HL-60/S4 (cell line): ENCODE data around the gene DCAF15.

Source experiments
- in situ Hi-C: fragments of 300-500 bp; cut with MboI; formaldehyde crosslinking; loops from 2 replicates; pipeline ENCODE4 v1.14.3; 2022; ENCODE audit warnings: low sequenced_read_pairs

Gene DCAF15

DNA sequence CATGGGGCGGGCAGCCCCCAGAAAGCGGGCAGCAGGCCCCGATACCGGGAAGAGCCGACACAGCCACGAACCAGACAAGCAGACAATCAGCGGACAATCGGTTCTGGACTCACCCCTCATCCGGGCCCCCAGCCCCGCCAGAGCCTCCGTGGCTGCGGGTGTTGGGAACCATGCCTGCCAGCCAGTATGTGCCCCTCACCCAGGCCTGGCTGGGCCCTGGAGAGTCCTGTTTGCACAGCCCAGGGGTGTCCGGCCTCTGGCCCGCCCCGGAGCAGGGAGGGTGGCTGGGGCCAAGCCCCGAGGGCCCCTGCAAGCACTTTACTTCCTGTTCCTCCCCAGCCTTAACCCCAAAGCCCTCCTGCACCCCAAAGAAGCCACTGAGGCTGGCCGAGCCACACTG lies 21.9 kb upstream of the DCAF15 start:
- in situ Hi-C loops = no loop called here

GRCh38 chr19:13931391-13932148 lies 20.7 kb upstream of the DCAF15 start:
- in situ Hi-C loops = no loop called here

- in situ Hi-C loops = no loop called here
Measured at GRCh38 chr19:13932149-13932637, 20.1 kb upstream of the DCAF15 start.

DNA sequence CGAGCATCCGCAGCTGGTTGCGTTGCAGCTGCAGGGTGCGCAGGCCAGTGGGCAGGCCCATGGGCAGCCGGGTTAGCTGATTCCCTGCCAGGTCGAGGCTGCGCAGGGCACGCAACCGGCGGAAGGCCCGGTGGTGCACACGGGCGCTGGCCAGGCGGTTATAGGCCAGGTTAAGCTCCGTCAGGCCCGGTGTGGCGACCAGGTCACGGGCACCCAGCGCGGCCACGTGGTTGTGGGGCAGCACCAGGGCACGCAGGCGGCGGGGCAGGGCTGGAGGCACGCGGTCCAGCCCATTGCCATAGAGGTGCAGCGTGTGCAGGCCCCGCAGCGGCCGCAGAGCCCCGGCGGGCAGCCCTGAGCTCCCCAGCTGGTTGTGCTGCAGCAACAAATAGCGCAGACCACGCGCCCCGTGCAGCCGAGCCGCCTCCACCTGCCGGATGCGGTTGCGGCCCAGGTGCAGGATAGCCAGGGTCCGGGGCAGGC lies 19.4 kb upstream of the DCAF15 start:
- in situ Hi-C loops = no loop called here

GRCh38 chr19:13934785-13935109 lies 17.6 kb upstream of the DCAF15 start:
- in situ Hi-C loops = no loop called here

DNA sequence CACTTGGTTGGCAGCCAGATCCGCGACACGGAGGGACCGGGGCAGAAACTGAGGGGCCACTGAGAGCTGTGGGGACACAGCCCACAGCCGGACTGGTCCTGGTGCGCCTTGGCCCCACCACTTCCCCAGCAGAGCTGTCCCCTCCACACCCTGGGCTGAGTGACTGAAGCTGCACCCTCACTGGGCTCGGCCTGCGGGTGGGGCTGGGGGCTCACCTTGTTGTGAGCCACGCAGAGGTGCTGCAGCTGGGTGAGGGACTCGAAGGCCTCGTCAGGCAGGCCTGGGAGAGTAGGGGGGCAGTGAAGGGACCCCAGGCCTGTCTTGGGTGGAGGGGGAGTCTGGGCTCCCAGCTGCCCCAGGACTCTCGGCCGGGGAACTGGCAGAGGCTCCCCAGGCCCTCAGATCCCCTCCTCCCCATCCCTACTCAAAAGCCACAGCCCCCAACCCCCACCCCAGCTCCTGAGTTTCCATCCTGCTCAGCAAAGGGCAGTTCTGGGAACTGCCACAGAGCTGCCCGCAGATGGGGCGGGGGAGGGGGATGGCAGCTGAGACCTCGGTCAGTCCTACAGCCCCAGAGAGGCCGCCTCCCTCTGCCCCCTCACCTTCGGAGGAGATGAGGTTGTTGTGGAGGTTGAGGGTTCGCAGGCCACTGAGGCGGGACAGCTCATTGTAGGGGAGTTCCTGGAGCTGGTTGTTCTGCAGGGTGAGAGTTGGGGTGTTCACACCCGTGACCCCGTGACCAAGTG lies 16.4 kb upstream of the DCAF15 start:
- in situ Hi-C loops = no loop called here

DNA sequence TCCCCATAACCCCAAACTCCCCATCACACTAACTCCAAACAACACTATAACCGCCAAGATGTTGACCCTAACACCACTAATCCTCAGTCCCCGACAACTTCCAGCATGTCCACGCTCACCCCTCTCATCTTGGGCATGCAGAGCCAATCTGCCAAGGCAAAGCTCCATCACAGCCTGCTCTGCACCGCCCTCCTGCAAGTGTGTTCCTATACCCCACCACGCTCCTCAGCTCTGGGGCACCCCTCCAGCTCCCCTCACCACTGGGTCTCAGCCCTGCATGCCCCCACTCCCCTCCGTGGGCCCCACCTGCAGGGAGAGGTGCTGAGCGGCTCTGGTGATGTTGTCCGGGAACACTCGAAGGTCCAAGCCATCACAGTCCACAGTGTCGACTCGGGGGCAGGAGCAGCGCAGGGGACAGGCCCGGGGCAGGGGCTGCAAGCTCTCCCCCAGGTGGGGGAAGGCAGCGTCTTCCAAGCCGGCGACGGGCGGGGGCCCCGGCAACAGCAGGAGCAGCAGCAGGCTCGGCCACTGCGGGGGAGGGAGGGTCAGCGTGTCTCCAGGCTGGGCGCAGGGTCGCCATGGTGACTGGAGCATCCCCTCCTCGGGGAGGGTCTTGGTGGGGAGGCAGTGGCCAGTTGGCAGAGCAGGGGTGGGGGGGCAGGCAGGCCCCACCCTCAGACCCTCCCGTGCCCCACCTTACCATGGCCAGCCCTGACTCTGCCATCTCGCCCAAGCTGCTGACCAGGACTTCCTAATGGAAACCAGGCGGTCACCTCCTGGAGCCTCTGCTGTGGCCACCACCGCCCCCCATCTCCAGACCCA lies 14.6 kb upstream of the DCAF15 start:
- in situ Hi-C loops = no loop called here

DNA sequence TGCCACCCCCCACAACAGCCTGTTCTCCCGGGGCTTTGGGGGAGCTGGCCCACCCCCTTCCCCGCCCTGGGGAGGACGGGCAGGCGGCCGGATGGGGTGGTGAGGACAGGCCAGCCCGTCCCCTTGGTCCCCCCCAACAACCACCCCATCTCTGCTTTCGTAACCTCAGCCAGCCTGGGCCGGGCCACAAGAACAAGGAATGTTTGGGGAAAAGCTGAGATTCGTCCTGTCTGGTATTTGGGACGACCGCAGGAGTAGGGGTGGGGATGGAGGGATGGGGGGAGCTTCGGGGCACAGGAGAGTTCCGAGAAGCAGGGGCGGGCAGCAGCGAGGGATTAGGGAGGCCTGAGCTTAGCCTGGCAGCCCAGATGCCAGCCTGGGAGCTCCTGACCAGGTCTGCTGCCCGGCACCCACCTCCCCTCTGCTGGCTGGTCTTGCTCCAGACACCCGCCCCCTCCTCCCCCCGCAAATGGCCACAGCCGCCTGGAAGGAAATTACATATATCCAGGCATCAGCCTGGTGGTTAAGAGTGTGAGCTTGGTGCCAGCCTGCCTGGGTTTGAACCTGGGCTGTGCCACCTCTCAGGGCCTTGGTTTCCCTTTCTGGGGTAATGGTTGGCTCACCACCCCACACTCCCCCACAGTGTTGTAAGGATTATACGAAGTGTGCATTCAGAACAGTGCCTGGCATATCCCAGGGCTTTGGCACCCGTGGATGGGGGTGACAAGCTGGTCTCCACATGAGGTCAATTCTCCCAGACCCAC lies 13.8 kb upstream of the DCAF15 start, which contains the start of gene PODNL1:
PODNL1 (minus strand) TSS at position 117 of the 764 bp plus-strand sequence. CDS start 236 bp downstream, outside the sequence.
- in situ Hi-C loops = no loop called here

- in situ Hi-C loops = no loop called here
Measured at GRCh38 chr19:13942023-13942684, 10.2 kb upstream of the DCAF15 start.

DNA sequence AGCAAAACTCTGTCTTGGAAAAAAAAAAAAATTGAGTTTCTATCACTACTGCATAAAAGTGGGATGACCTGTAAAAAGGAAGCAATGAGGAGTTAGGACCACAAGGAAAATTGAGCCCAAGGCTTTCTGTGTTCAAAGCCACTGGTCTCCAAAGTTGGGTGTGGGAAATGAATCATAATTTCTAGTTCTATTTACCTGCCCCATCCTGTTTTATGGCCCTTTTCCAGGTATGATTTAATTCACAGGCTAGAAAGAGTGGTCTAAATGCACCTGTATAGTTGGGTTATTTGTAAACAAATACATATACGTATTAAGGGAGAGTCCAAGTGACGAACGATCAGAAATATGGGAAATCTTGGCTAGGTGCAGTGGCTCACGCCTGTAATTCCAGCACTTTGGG lies 5.9 kb upstream of the DCAF15 start:
- in situ Hi-C loops = no loop called here

DNA sequence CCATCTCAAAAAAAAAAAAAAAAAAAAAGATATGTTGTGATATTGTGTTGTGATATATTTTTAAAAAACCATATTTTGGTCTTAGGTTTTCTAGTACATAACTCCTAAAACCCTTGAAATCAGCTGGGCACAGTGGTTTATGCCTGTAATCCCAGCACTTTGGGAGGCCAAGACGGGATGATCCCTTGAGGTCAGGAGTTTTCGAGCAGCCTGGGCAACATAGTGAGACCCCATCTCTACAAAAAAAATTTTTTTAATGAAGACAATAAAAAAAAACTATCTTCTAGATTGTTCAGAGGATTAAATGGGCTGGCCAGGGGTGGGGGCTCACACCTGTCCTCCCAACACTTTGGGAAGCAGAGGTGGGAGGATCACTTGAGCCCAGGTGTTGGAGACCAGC lies 1.3 kb upstream of the DCAF15 start:
- in situ Hi-C loops = no loop called here

DNA sequence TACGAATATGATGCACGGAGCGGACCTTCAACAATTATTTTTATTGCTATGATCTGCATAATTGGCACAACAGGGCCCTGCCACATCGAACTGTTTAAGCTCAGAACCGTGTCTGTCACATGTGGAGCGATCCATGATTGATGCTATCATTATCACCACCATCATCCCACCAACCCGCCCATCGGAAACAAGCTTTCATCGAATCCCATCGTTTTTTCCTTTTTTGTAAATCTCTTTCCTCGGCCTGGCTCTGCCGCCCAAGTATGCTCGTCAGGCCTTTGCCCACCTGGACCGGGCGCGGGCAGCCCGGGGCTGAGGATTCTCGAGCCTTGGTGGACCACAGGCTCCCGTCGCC lies 533 bp upstream of the DCAF15 start:
- in situ Hi-C loops = no loop called here

- in situ Hi-C loops = no loop called here
Measured at GRCh38 chr19:13952931-13953531, 722 bp downstream of the DCAF15 start.

DNA sequence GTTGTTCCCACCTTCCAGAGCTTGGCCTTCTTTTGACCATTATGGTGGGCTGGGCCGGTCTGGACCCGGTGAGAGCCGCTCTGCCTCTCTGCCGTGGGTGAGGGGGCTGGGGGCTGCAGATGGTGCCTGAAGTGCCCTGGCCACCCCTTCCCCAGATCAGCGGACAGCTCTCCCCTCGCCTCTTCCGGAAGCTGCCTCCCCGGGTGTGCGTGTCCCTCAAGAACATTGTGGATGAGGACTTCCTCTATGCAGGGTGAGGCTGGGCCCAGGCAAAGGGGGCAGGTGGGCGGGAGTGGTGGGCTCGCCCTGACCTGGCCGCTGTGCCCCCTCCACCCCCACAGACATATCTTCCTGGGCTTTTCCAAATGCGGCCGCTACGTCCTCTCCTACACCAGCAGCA lies 1.9 kb downstream of the DCAF15 start:
- in situ Hi-C loops = no loop called here

DNA sequence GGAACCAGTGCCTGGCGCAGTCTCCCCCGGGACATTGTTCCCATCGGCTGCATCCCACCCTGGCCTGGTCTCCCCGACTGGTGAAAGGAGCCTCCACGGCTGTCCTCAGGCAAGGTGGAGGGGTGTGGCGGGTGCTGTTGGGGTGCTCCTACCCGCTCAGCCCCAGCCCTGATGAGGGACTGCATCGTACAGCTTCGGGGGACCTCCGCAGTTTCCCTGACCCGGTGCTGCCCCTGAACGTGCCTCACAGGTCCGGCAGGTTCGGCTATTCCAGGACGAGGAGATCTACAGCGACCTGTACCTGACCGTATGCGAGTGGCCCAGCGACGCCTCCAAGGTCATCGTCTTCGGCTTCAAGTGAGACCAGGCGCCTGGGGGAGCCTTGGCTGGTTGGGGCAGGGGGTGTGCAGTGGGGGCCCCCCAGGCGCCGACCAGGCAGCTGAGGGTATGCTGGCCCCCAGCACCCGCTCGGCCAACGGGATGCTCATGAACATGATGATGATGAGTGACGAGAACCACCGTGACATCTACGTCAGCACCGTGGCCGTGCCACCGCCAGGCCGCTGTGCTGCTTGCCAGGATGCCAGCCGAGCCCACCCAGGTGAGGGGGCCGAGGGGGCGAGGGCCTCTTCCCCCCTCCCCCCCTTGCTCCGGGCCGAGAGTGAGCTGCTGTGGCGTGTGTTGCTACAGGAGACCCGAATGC lies 3.5 kb downstream of the DCAF15 start:
- in situ Hi-C loops = no loop called here

DNA sequence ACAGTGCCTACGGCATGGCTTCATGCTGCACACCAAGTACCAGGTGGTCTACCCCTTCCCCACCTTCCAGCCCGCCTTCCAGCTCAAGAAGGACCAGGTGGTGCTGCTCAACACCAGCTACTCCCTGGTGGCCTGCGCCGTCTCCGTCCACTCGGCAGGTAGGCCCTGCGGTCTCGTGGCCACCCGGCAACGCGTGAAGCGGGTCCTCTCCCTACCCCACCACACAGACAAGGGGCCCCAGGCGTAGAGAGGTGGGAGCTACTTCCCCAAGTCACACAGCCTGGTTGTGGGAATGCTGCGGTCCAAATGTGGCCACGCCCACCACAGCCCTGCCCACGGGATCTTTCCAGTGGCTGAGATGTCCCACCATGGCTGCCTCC lies 4.0 kb downstream of the DCAF15 start:
- in situ Hi-C loops = no loop called here

DNA sequence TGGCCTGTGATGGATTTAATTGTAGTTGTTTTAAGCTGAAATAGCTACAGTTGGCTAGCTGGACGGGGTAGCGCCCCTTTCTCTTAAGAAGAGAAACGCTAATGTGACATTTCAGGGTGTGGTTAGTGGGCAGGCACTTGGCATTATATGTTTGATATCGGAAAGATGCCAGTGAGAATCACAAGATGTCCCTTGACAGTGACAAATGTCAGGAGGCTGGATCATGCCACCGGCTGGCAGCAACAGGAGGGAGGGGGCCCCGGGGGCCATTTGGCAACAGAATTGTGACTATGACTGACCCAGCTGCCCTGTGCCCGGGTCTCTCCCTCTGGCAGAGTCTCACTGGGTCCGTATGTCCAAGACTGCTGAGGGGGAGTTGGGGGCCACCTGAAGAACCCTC lies 4.7 kb downstream of the DCAF15 start:
- in situ Hi-C loops = no loop called here

DNA sequence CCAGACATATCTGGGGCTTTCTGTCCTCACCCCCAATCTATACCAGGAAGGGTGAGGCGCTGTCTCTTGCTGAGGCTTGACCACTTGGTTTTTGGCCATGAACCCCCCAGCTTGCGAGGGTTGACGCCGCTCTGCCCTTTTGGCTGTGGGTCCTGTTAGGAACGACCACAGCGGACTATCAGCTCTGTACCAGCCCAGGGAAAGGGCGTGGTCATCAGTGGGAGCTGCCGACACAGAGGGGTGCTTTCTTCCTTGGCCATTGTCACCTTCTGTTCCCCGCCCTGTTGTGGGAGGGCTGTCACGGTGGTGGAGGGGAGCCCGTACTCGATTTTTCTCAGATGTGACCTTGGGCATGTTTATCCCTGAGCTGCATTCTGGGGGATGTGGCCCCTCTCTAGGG lies 5.7 kb downstream of the DCAF15 start:
- in situ Hi-C loops = no loop called here
